Activated CD4-positive, alpha-beta T cell treated with anti-CD3 and anti-CD28 coated beads, Interleukin-2, amount 50 U/mL, for 1 hour (primary cell): ENCODE data around the gene ZNF438.
"Not testable (repeated sequence)": the region's sequence is repeated elsewhere in the genome, so short reads cannot be mapped to it uniquely, and the experiment has no call there.

Experiments
- DNase-seq: peaks from one replicate; pipeline ENCODE4 v3.0.0-alpha.2; 2020

Gene ZNF438

DNA sequence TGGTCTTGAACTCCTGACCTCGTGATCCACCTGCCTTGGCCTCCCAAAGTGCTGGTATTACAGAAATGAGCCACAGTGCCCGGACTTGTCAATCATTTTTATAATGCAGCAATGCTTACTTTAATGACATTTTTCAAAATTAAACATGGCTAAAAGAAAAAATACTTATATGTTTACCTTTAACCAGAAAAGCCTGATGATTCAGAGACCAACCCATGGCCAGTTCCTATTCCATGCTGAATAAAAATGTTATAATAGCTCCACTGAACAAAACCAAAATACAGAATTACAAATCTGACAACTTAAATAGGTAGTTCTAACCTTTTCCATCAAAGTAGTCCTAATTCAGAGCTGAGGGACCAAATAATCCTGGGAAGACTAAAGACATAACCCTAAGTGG is 21.6 kb downstream of the ZNF438 start:
- no peak for DNase-seq

DNA sequence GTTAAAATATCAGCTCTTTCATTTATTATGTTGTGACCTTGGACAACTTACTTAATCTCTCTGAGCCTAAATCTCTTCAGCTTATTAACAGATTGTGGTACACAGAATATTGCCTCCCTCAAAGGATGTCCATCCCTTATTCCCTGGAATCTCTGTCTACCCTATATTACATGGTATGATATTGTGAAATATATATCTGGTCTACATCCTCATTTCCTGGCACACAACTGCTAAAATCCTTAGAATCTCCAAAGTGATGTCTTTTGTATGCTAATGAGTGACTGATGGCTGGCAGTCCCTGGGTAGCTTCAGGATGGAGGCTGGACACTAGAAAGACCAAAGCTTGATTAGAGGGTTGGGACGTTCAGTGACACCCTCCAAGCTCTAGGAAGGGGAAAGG is 25.8 kb downstream of the ZNF438 start:
- DNase-seq = no peak

DNA sequence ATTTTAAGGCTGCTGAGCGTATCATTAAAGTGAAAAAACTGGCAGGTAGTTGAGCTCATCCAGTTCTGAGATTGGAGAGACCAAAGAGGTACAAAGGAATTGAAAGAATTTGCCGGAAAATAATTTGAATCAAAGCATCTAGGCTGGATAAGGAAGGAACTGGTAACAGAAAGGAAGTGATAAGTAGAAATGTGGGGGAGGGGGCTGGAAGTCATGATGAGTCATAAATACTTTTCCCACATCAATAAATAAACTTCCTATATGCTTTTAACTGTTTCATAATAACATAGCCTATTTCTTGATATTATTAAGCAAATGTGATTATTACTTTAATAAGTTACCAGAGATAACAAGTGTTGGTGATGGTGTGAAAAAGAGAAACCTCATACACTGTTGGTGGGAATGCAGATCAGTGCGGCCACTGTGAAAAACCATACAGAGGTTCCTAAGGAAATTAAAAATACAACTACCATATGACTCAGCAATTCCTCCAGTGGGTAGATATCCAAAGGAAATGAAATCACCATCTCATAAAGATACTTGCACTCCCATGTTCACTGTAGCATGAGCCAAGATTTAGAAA is 27.0 kb downstream of the ZNF438 start:
- no peak for DNase-seq

DNA sequence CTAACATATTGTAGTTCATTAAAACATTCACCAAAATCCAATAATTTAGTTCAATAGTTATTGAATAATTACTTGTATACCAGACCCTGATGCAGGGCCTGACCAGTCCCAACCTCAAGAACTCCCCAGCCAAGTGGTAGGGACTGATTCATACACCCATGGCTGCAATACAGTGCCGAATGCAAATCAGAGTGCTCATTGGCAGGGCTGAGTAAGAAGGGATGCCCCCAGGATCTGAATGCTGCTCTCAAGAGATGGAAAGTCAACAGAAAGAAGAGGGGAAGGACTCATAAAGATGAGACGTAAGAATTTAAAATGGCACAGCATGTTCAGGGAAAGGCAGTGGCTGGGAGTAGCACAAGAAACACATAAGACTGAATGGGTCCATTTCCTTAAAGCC is 29.9 kb downstream of the ZNF438 start:
- DNase-seq = no peak

DNA sequence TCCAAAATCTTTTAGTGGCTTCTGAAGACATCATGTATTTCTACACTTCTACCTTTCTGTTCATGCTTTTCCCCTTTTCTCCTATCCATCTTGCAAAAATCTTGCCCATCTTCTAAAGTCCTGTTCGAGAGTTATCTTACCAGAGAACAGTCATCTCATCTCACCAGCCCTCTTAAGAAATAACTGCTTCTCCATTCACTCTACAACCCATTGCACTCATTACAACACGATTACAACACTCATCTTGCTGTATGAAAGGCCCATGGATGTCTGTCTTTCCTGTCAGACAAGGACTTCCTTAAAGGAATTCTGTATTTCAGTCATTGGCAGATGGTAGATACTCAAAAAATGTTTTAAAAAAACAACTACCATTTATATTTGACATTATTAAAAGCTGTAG is 30.8 kb downstream of the ZNF438 start:
- DNase-seq = no peak

DNA sequence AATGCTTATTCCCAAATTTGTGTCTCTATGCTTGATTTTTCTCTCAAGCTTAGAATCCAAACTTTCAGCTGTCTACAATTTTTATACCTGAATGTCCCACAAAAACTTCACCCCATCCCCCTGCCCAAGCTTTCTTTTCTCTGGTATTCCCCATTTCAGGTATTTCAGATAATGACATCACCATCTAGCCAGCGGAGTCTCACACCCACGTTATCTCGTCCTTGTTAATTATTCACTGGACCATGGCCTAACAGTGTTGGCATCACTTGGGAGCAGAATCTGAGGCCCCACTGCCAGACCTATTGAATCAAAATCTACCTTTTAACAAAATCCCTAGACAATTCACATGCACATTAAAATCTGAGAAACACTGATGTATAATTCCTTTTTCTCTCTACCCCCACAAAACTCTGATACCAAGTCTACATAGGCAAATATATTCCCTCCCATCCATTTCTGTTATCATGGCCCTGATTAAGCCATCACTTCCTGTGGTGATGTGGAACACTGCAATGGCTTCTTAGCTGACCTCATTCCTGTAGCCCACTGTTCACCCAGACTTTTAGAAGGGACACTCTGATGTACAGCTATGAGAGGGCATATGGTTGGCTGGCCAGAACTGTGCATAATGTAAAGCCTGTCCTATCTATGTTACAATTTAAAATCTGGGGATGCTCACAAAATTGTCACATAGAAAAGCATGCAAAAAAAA is 31.4 kb downstream of the ZNF438 start:
- no peak for DNase-seq

DNA sequence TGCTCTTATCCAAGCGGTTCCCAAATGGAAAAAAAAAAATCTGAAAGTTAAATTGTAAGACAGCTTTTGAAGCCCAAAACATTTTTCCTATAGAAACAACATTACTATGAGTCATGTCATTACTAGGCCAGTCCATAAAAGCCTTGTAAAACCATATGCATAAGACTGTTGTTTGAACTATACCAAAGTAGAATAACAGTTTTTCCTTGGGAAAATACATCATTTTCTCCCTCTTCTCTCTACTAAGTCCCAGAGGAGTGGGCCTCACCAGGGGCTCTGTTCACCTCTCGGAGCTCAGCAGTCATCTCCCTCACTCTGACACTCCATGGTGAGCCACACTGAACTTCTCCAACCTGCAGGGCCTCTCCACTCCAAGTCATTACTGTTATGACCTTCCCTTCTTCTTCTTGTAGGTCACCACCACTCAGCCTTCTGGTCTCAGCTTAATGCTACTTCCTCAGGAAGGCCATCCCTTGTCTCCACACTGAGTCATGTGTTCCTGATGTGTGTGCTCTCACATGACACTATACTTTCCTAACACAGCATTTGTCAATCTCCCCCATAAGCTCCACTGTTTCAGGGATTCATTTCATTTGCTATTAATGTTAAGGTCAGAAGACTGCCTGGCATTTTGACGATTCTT is 32.5 kb downstream of the ZNF438 start:
- DNase-seq = no peak

DNA sequence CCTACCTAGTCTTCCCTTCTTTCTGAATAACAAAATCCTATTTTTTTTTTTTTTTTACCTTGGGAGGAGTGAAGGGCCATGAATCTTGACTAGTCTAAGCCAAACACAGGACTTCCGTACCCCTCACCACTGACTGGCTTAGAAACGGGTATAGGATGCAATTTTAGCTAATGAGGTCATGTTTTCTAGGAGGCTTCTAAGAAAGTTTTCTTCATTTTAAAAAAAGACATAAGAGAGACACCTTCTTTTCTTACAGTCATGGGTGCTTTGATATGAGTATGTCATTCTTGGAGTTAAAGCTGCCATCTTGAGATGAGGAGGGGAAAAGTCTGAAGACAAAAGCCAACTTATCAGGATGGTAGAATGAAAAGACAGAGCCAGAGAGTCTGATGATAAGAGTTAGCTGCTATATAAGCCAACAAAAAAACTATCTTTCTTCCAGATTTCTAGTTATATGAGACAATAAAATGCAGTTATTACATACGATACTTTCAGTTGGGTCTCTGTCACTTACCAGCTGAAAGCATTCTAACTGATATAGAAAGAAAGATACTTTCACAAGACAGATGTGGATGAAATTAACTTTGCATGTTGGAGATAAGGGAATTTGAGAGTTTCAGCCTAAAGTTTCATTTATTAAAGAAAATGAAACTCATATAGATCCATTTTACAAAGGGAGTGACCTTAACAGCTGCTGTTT is 34.0 kb downstream of the ZNF438 start:
- no peak for DNase-seq

DNA sequence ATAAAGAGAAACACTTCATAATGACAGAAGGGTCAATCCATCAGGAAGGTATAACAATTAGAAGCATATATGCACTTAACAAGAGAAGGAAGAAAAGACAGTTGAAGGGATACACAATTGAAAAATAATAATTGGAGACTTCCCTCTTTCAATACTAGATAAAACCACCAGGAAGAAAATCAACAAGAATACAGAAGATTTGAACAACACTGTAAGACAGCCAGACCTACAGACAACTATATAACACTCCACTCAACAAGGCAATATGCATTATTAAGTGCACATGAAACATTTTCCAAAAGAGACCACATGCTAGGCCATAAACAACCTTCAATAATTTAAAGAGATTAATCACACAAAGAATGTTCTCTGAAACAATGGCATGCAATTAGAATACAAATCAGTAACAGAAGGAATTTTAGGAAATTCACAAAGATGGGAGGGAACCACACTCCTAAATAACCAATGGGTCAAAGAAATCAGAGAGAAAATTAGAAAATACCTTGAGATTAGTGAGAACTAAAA is 35.1 kb downstream of the ZNF438 start:
- no peak for DNase-seq

DNA sequence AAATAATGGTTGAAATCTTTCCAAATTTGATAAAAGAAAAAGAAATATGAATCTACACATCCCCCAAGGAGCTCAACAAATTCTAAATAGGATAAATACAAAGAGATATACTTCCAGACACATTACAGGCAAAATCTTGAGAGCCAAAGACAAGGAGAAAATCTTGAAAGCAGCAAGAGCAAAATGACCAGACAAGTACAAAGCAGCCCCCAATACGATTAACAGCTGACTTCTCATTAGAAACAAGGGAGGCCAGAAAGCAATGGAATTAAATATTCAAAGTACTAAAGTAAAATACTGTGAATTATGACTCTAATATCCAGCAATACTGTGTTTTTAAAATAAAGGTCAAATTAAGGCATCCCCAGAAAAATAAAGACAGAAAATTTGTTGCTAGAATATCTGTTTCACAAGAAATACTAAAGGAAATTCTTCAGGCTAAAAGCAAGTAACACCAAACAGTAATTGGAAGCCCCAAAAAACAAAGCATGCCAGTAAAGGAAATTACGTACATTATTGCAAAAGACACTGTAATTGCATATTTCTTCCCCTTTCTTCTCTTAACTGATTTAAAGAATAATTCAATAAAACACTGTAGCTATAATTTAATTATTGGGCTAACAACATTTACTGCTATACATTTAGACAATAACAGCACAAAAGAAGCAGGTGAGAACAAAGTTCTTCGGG is 36.4 kb downstream of the ZNF438 start:
- no peak for DNase-seq

DNA sequence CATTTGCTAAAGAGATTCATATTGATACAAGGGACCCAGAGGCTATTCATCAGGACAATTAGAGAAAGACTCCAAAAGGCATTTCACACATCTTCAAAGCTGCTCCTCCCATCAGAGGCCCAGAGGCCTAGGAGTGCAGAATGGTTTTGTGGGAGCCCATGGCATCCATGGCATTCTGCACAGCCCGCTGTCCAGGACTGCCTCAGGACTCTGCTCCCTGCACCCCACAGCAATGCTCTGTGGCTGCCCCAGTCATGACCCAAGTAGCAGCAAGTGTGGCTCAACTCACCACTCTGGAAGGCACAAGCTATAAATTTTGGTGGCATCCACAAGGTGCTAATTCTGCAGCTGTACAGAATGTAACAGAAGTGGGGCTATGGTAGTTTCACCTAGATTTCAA is 38.5 kb downstream of the ZNF438 start:
- no peak for DNase-seq

DNA sequence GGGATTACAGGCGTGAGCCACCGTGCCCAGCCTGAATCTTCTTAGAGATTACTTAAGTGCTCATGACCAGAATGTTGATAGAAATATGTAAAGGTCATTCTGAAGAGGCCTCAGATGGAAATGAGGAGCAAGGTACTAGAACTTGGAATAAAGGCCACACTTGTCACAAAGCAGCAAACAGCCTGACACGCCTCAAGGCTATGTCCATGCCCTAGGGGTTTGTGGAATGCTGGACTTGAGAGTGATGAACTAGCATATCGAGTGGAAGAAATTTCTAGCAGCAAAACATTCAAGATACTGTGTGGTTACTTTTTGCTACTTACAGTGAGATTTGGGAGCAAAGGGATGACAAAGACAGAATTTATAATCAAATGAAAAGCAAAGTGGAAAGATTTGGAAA is 39.0 kb downstream of the ZNF438 start:
- DNase-seq = no peak

DNA sequence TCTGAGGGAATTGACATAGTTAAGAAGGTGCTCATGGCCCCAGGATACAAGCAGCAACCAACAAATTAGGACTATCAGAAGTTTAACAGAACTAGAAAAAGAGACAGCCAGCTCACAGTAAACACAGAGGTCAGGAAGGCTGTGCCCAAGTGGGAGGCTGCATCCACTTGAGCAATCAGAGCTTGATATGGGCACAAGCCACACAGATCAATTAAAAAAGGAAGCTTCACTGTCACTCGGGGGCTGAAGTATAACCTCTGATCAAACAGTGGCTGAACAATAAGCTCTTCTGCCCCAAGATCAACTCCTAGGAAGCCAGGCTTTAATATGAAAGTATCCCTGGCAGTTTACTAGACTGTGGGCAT is 40.0 kb downstream of the ZNF438 start:
- no peak for DNase-seq

DNA sequence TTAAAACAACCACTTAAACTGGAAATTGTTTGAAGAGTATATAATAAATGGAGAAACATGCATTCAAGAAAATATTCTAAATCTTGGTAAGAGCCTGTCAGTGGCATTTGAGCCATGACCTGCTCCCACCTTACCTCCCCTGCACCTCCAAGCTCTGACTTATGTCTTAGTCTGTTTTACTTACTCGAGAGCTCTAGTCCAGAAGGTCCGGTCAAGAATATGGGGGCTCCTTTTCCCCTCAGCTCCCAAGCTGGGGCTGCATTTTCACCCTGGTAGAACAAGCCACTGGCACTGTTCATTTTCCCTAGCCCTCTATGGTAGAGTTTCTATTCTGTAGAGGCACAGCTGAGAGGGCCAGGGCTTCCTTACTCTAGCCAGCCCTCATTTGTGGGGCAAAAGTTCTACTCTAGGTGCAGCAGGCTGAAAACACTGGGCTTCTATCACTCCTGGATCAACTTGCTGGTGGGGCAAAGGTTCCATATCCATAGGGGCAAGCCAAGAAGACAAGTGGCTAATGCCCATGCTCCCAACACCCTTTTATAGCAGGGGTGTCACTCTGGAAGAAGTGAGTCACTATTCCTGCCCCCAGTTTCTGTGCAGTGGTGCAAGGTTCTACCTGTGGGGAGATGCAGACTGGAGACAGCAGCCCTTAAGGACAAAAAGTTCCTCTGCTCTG is 40.6 kb downstream of the ZNF438 start:
- no peak for DNase-seq

DNA sequence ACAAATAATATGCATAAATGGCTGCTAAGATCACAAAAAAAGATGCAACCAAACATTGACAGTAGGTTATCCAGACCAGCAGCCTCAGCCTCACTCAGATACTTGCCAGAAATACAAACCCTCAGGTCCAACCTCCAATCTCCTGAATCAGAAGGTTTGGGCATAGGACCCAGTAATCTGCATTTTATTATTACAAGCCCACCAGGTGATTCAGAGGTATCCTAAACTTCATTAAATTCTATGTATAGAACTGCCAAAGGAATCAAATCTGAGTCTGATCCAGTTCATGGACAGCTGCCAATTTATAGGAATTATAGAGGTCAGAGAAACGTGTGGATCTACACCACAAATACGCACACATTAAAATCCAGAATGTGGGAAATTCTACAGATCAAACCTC is 41.3 kb downstream of the ZNF438 start:
- DNase-seq = no peak

DNA sequence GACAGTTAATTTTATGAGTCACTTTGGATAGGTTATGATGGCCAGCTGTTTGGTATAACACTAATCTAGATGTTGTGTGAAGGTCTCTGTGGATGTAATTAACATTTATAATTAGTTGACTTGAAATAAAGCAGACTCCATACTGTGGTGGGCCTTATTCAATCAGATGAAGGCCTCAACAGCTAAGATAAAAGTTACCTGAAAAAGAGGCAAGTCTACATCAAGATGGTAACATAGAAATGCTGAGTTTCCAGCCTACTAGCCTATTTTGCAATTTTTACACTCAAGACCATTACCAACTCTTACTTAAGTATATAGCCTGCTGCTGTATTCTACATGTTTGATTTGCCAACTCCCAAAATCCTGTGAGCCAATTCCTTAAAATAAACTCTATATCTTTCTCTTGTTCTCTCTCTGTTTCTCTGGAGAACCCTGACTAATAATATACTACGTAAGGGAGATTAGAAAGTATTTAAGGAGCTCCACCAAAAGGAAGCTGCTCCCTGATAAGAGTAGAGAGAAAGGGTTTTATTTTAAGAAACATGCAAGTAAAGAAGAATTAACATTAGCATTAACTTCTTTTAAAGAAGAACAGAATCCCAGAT is 42.7 kb downstream of the ZNF438 start:
- no peak for DNase-seq

DNA sequence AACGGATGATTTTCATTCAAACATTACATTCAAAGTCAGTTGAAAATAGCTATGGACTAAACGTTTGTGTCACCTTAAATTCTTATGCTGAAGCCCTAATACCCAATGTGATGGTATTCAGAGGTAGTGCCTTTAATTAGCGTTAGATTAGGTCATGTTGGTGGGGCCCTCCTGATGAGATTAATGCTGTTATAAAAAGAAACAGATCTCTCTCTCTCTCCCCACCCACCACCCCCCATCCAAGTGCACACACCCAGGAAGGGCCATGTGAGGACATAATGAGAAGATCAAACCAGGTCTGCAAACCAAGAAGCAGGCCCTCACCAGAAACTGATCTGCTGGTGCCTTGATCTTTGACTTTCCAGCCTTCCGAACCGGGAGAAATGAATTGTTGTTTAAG is 44.2 kb downstream of the ZNF438 start:
- no peak for DNase-seq

DNA sequence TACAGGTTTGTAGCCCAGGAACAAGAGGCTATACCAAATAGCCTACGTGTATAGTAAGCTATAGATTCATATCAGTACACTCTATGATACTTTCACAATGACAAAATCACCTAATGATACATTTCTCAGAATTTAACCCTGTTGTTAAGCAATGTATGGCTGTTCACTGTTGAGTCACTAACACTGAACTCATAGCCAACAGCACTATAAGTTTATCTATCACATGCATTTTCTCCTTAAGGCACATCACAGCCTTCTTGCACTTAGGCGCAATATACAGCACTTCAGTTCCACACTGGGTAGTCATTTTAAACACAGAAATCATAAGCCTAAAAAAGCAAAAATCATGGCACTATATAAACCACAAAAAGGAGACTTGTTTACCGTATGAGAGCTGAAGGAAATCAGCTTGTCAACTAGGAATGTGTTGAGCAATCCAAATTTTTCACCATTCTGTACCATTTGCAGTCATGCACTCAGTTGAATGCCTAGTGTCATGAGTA is 45.6 kb downstream of the ZNF438 start:
- no peak for DNase-seq

DNA sequence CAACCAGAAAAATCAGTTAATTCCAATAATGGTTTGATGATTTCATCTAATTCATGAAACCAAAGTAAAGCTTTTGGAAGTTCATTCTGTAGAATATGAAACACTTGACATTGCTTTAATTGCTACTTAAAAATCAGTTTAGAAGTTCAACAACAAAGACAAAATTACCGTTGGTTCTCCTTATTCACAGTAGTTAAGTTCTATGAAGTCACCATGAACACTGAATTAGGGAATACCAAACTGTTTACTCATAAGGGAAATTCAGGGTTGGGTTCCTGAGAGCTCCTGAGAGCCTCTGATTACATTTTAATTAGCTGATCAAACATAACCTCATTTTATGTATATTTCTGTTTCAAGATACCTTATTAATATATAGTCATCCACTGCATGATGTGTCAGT is 46.2 kb downstream of the ZNF438 start:
- no peak for DNase-seq

DNA sequence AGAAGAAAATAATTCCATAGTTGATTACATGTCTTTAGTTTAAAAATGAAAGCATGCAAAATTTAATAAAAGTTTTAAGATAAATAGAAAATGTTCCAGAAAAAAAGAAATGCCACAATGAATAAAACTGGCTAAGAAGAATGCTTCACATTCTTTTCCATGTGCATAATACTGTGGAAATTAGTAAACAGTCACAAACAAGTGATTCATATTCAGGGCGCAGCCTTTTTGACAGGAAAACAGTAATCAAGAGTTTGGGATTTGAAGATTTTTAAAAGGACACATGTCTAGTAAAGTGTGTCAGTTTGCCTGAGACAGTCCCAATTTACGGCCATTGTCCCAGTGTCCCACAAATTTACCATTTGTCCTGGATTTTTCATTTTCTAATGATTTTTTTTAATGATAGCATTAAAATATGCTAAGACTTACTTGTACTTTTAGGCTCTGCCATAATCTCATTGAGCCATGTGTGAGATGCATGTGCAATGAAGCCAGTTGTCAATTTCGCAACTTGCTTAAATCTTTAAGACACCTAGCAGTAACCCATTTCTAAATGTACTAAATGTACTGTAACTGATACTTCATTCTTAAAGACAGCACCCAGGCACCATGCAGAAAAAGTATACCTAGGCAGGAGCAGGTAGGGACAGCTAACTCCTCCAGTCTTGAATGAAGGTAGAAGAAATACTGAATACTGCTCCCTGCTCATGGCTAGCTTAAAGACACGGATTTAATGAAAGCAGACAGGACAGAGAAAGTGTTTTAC is 46.9 kb downstream of the ZNF438 start:
- no peak for DNase-seq

DNA sequence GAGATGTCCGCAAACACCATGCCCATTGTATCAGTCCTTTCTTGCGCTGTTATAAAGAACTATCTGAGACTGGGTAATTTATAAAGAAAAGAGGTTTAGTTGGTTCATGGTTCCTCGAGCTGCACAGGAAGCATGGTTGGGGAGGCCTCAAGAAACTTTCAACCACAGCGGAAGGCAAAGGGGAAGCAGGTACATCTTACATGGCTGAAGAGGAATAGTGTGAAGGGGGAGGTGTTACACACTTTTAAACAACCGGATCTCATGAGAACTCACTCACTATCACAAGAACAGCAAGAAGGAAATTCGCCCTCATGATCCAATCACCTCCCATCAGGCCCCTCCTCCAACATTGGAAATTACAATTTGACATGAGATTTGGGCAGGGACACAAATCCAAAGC is 48.5 kb downstream of the ZNF438 start:
- not testable (repeated sequence) for DNase-seq
